Stimulated activated CD4-positive, alpha-beta T cell treated with anti-CD3 and anti-CD28 coated beads, TNF-alpha, amount 100 ng/mL, for 1 hour (primary cell): ENCODE results near the gene SCG3.

Source experiments
- DNase-seq, 3 donors: peaks; one replicate each; pipeline ENCODE4 v3.0.0-alpha.2; 2020; ENCODE audit warnings: low read depth in 3 of 3, low spot score in 1 of 3

SCG3 gene

GRCh38 chr15:51756482-51756881 is 75.2 kb downstream of the SCG3 start:
- DNase-seq, result no peak

- no peak for DNase-seq
Measured at GRCh38 chr15:51757450-51757849, 76.1 kb downstream of the SCG3 start.

- no peak for DNase-seq
Measured at GRCh38 chr15:51758645-51759044, 77.3 kb downstream of the SCG3 start.

GRCh38 chr15:51759557-51760070 is 78.3 kb downstream of the SCG3 start:
- no peak for DNase-seq

GRCh38 chr15:51760805-51761204 is 79.5 kb downstream of the SCG3 start:
- DNase-seq, result no peak

DNA sequence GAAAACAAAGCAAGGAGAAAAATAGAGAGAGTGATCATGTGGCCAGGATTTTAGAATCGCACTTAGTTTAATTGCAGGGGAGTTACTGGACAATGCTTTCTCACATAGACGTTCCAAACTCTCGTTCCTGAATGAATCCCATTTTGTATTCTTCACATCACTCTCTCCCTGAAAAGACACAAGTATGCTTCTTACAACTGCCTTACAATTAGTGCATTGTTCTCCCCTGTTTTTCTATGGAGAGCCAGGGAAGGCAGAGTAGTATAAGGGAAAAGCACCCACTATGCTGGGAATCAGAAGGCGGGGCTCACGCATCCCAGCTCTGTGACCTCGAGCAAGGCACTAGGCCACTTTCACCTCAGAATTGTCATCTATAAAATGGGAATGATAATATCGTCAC is 84.4 kb downstream of the SCG3 start:
- no peak for DNase-seq

GRCh38 chr15:51766341-51766740 is 85.0 kb downstream of the SCG3 start:
- no peak for DNase-seq

DNA sequence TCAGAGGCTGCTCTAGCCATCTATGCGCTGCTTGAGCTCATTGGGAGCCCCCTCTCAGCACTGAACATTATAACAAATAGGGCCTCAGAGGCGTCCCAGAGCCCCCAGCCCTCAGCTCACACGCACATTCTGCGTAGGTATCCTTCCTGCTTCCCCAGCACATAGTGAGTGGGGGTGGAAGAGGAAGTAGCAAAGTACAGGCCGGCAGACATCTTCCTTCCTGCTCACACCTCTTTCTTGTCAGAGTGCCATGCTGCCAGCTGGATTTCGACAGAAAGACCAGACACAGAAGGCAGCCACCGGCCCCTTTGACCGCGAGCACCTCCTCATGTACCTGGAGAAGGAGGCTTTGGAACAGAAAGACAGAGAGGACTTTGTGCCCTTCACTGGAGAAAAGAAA is 86.7 kb downstream of the SCG3 start:
- no peak for DNase-seq
